IMR-90 (cell line): ENCODE results near the gene CCNA2. TPM values are rescaled to one million over a fixed set of nuclear protein-coding genes. Genes with fewer than 3 reads are reported as not detected.

Source experiments
- ATAC-seq: fragments of 200-7000 bp; cut with Tn5 transposase; 2 replicates; pipeline ENCODE4 v1.9.1; 2020; ENCODE audit warnings: low read depth, mild to moderate bottlenecking, moderate library complexity
- BruUV-seq: library from RNA; stranded (reverse); fragments of 400-500 nt; replicated peaks from 2 replicates; lab custom pipeline; 2021; lab: Mats Ljungman, UMichigan
- CTCF ChIA-PET: fragments of 300-600 bp; formaldehyde crosslinking; extraction: SDS; loops from one replicate; lab custom pipeline; 2021; ENCODE audit warnings: antibody characterized with exemption; lab: Yijun Ruan, JAX
- POLR2A ChIA-PET: fragments of 300-600 bp; sonication (Branson Sonifier 250); formaldehyde crosslinking; loops from one replicate; lab custom pipeline; 2022; ENCODE audit warnings: antibody characterized with exemption; ENCODE audit not compliant: unreplicated experiment; lab: Charles Lee
- DNase-seq: peaks from one replicate; pipeline ENCODE4 v3.0.0; 2013
- H2AFZ ChIP-seq: replicated peaks from 2 replicates; pipeline ENCODE3; 2013; ENCODE audit warnings: low read length, mild to moderate bottlenecking; ENCODE audit not compliant: poor library complexity
- H2AK5ac ChIP-seq: 2 replicates; pipeline ENCODE4 v1.6.1; 2013; ENCODE audit warnings: low read depth, low read length, inconsistent platforms
- H2AK9ac ChIP-seq: replicated peaks from 2 replicates; pipeline ENCODE3; 2013; ENCODE audit warnings: mild to moderate bottlenecking, low read depth, low read length, moderate library complexity; ENCODE audit not compliant: poor library complexity
- H2BK120ac ChIP-seq: 2 replicates; pipeline ENCODE4 v1.6.1; 2013; ENCODE audit warnings: low read depth, low read length, inconsistent platforms
- H2BK15ac ChIP-seq: 3 replicates; pipeline ENCODE4 v1.6.1; 2013; ENCODE audit warnings: low read depth, low read length, inconsistent platforms
- H2BK20ac ChIP-seq: 2 replicates; pipeline ENCODE4 v1.6.1; 2013; ENCODE audit warnings: low read depth, mild to moderate bottlenecking, inconsistent platforms, low read length, moderate library complexity
- H2BK5ac ChIP-seq: 2 replicates; pipeline ENCODE4 v1.6.1; 2013; ENCODE audit warnings: mild to moderate bottlenecking, low read depth, low read length, inconsistent platforms; ENCODE audit not compliant: poor library complexity, severe bottlenecking
- H3K14ac ChIP-seq: replicated peaks from 2 replicates; pipeline ENCODE4 v1.6.1; 2013; ENCODE audit warnings: low read depth, low read length, inconsistent platforms
- H3K18ac ChIP-seq: 2 replicates; pipeline ENCODE4 v1.6.1; 2013; ENCODE audit warnings: low read depth, low read length, control low read depth
- H3K23ac ChIP-seq: 2 replicates; pipeline ENCODE4 v1.6.1; 2013; ENCODE audit warnings: low read depth, low read length, inconsistent platforms
- H3K27ac ChIP-seq: 2 replicates; pipeline ENCODE4 v1.5.1; 2013; ENCODE audit warnings: mild to moderate bottlenecking, control low read depth, low read length; ENCODE audit not compliant: insufficient read depth
- H3K27me3 ChIP-seq: 2 replicates; pipeline ENCODE4 v1.6.1; 2013; ENCODE audit warnings: low read length; ENCODE audit not compliant: control insufficient read depth, insufficient read depth
- H3K36me3 ChIP-seq: 2 replicates; pipeline ENCODE4 v1.6.1; 2013; ENCODE audit warnings: low read length, mixed read lengths; ENCODE audit not compliant: control insufficient read depth, insufficient read depth
- H3K4ac ChIP-seq: 2 replicates; pipeline ENCODE4 v1.6.1; 2013; ENCODE audit warnings: low read depth, low read length, inconsistent platforms
- H3K4me1 ChIP-seq: 2 replicates; pipeline ENCODE4 v1.6.1; 2013; ENCODE audit warnings: low read length, mixed read lengths; ENCODE audit not compliant: control insufficient read depth, insufficient read depth
- H3K4me2 ChIP-seq: 2 replicates; pipeline ENCODE4 v1.6.1; 2013; ENCODE audit warnings: low read depth, mild to moderate bottlenecking, control low read depth, low read length, moderate library complexity
- H3K4me3 ChIP-seq: 2 replicates; pipeline ENCODE4 v1.5.1; 2013; ENCODE audit warnings: low read depth, mild to moderate bottlenecking, control low read depth, low read length, moderate library complexity; ENCODE audit not compliant: insufficient read depth
- H3K56ac ChIP-seq: 2 replicates; pipeline ENCODE4 v1.6.1; 2013; ENCODE audit warnings: low read length, inconsistent platforms; ENCODE audit not compliant: insufficient read depth; ENCODE audit errors: extremely low read depth
- H3K79me1 ChIP-seq, 2 experiments: 2 replicates each; pipeline ENCODE4 v1.6.1; 2013; ENCODE audit warnings: low read length in 2 of 2, inconsistent platforms in 1 of 2, low read depth in 1 of 2
- H3K9ac ChIP-seq: 2 replicates; pipeline ENCODE4 v1.6.1; 2013; ENCODE audit warnings: low read depth, low read length, control low read depth
- H3K9me1 ChIP-seq: 2 replicates; pipeline ENCODE4 v1.6.1; 2013; ENCODE audit warnings: low read length, inconsistent platforms; ENCODE audit not compliant: insufficient read depth
- H3K9me3 ChIP-seq: 2 replicates; pipeline ENCODE4 v1.6.1; 2013; ENCODE audit warnings: low read length; ENCODE audit not compliant: control insufficient read depth, insufficient read depth
- H4K20me1 ChIP-seq: 2 replicates; pipeline ENCODE4 v1.6.1; 2013; ENCODE audit warnings: low read length, inconsistent platforms; ENCODE audit not compliant: insufficient read depth
- H4K5ac ChIP-seq: 2 replicates; pipeline ENCODE4 v1.6.1; 2013; ENCODE audit warnings: mild to moderate bottlenecking, low read depth, low read length, control low read depth
- H4K8ac ChIP-seq, 2 experiments: 2 replicates each; pipeline ENCODE4 v1.6.1; 2013; ENCODE audit warnings: low read depth in 2 of 2, low read length in 2 of 2, control low read depth in 1 of 2, inconsistent platforms in 1 of 2
- H4K91ac ChIP-seq: 2 replicates; pipeline ENCODE4 v1.6.1; 2013; ENCODE audit warnings: low read depth, low read length, inconsistent platforms; ENCODE audit not compliant: insufficient read depth
- BHLHE40 ChIP-seq: fragments of 150-350 bp; IDR thresholded peaks from 2 replicates; pipeline ENCODE4 v1.6.1; 2016; ENCODE audit warnings: mild to moderate bottlenecking, low read depth, low read length
- CEBPB ChIP-seq: IDR thresholded peaks from 2 replicates; pipeline ENCODE4 v1.6.1; 2012; ENCODE audit warnings: low read depth, low read length, improper control_type of control experiment
- CHD1 ChIP-seq: IDR thresholded peaks from 2 replicates; pipeline ENCODE4 v1.6.1; 2012; ENCODE audit warnings: low read depth, low read length, improper control_type of control experiment
- FOS ChIP-seq: fragments of 150-350 bp; IDR thresholded peaks from 2 replicates; pipeline ENCODE4 v1.6.1; 2016; ENCODE audit warnings: low read depth, low read length
- MAFK ChIP-seq: IDR thresholded peaks from 2 replicates; pipeline ENCODE4 v1.6.1; 2012; ENCODE audit warnings: low read depth, low read length, improper control_type of control experiment
- MAZ ChIP-seq: IDR thresholded peaks from 2 replicates; pipeline ENCODE4 v1.6.1; 2012; ENCODE audit warnings: low read depth, mild to moderate bottlenecking, low read length, improper control_type of control experiment, moderate library complexity, borderline replicate concordance
- MXI1 ChIP-seq: IDR thresholded peaks from 2 replicates; pipeline ENCODE4 v1.6.1; 2012; ENCODE audit warnings: low read depth, mild to moderate bottlenecking, low read length, moderate library complexity, borderline replicate concordance
- NFE2L2 ChIP-seq: fragments of 150-350 bp; IDR thresholded peaks from 2 replicates; pipeline ENCODE4 v1.6.1; 2016; ENCODE audit warnings: low read depth, mild to moderate bottlenecking, low read length
- POLR2A ChIP-seq: IDR thresholded peaks from 2 replicates; pipeline ENCODE4 v1.6.1; 2012; ENCODE audit warnings: mild to moderate bottlenecking, low read depth, low read length
- RAD21 ChIP-seq: IDR thresholded peaks from 2 replicates; pipeline ENCODE4 v1.6.1; 2012; ENCODE audit warnings: low read length, improper control_type of control experiment
- RCOR1 ChIP-seq: IDR thresholded peaks from 2 replicates; pipeline ENCODE4 v1.6.1; 2012; ENCODE audit warnings: mild to moderate bottlenecking, low read length, improper control_type of control experiment; ENCODE audit not compliant: insufficient replicate concordance
- RFX5 ChIP-seq: IDR thresholded peaks from 2 replicates; pipeline ENCODE4 v1.8.0; 2012; ENCODE audit warnings: low read depth, mild to moderate bottlenecking, low read length, moderate library complexity
- SMC3 ChIP-seq: fragments of 150-350 bp; IDR thresholded peaks from 2 replicates; pipeline ENCODE4 v1.6.1; 2016; ENCODE audit warnings: low read depth, mild to moderate bottlenecking, antibody characterized with exemption, low read length, moderate library complexity
- WGBS, 2 experiments: methylation state at CpG; one replicate each; pipeline versions ENCODE4 v1.1.5 to v1.1.7; 2013; ENCODE audit warnings: missing lambda C conversion rate in 2 of 2; ENCODE audit not compliant: insufficient read length in 1 of 2; ENCODE audit errors: extremely low coverage in 2 of 2; 5-methylcytosine and 5-hydroxymethylcytosine counted together
- dilution Hi-C: fragments of 300-500 bp; cut with HindIII; formaldehyde crosslinking; loops from one replicate; pipeline ENCODE4 v1.14.3; 2018; ENCODE audit warnings: low sequenced_read_pairs; ENCODE audit not compliant: unreplicated experiment
- in situ Hi-C: fragments of 300-500 bp; cut with MboI; formaldehyde crosslinking; loops from 3 replicates; pipeline ENCODE4 v1.14.3; 2019; ENCODE audit warnings: low sequenced_read_pairs, inconsistent platforms, mixed read lengths
- intact Hi-C: fragments of 100-400 bp; cut with micrococcal nuclease; formaldehyde crosslinking; loops from 2 replicates; pipeline ENCODE4 v1.10.0; 2022
- polyA plus RNA-seq, 3 experiments: library from polyadenylated mRNA; depleted of rRNA; stranded (reverse); fragments of >200 nt; gene quantifications; 2 replicates each; pipeline ENCODE4 v1.2.3, GENCODE V29; 2012; ENCODE audit warnings: low replicate concordance in 1 of 3
- total RNA-seq: library from RNA; depleted of rRNA; stranded (reverse); fragments of >200 nt; gene quantifications from 2 replicates; pipeline ENCODE4 v1.2.3, GENCODE V29; 2012
- TF ChIP-seq, protein P1 (sequence below): fragments of 150-350 bp; IDR thresholded peaks from 2 replicates; pipeline ENCODE4 v1.6.1; 2017; ENCODE audit warnings: mild to moderate bottlenecking, antibody characterized with exemption, low read length, low read depth
- TF ChIP-seq, protein P2 (sequence below): conservative IDR thresholded peaks from 2 replicates; pipeline ENCODE4 v1.5.1; 2012; ENCODE audit warnings: mild to moderate bottlenecking, low read depth, low read length, improper control_type of control experiment
- TF ChIP-seq, protein P3 (sequence below): fragments of 150-350 bp; IDR thresholded peaks from 2 replicates; pipeline ENCODE4 v1.6.1; 2016; ENCODE audit warnings: low read depth, mild to moderate bottlenecking, low read length, moderate library complexity, borderline replicate concordance

Gene CCNA2
- total and polyA plus RNA-seq, 2 of the 4 experiments (the other 2 are of a cell fraction) = 22.8 to 54.3 TPM

DNA sequence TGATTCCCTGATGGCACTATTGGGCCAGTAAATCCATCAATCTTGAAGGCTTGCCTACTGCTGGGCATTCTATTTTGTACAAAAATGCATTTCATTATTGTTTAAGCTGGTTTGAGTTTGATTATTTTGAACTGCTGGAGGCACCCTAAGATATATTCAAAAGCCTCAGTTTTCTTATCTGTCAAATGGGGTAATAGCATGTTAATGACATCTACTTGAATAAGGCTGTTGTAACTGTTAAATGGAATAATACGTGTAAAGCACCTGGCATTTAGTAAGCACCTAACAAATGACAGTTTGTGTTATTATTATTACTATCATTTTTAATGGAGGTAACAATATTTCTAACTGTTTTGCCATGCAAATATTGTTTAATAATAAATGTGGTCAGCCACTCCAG lies 51.8 kb downstream of the CCNA2 start:
- dilution Hi-C loops (no loop called here), intact Hi-C loops (no loop called here), in situ Hi-C loops (no loop called here)
- WGBS, 2 experiments = no CpG with 5 or more reads among the region's 1 CpG
- POLR2A ChIA-PET = no interaction called here
- H2BK5ac ChIP-seq = no peak overlapping the region
- no peaks in the 10 kb centered on the region for H3K79me1 ChIP-seq
- no peak overlapping the region for H2AK9ac ChIP-seq
- H2AFZ ChIP-seq = no peak overlapping the region
- no peak overlapping the region for H3K27ac ChIP-seq
- no peak overlapping the region for H2BK20ac ChIP-seq
- no peak overlapping the region for H2AK5ac ChIP-seq
- no peaks in the 10 kb centered on the region for H3K27me3 ChIP-seq
- H3K4me1 ChIP-seq = peaks cover 5% of the 10 kb centered on the region; the same call in 1 of the 2 replicates
- H3K9ac ChIP-seq = no peak overlapping the region
- DNase-seq (no peak), ATAC-seq (no peak)
- no peaks in the 10 kb centered on the region for H4K20me1 ChIP-seq
- no peaks in the 10 kb centered on the region for H3K36me3 ChIP-seq
- no peak overlapping the region for H2BK15ac ChIP-seq
- no peak overlapping the region for H4K91ac ChIP-seq
- H3K4ac ChIP-seq = no peak overlapping the region
- H4K5ac ChIP-seq = no peak overlapping the region
- no peak overlapping the region for H4K8ac ChIP-seq
- H3K4me3 ChIP-seq = no peak overlapping the region
- TF ChIP-seq CHD1 = no peak
- TF ChIP-seq NFE2L2 = no peak
- TF ChIP-seq RAD21 = no peak
- no peak for TF ChIP-seq FOS
- TF ChIP-seq RFX5 = no peak
- TF ChIP-seq MAZ = no peak
- TF ChIP-seq POLR2A = no peak
- no peak for TF ChIP-seq SMC3
- TF ChIP-seq BHLHE40 = no peak
- TF ChIP-seq MXI1 = no peak
- TF ChIP-seq, protein P1, sequence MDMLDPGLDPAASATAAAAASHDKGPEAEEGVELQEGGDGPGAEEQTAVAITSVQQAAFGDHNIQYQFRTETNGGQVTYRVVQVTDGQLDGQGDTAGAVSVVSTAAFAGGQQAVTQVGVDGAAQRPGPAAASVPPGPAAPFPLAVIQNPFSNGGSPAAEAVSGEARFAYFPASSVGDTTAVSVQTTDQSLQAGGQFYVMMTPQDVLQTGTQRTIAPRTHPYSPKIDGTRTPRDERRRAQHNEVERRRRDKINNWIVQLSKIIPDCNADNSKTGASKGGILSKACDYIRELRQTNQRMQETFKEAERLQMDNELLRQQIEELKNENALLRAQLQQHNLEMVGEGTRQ = no peak
- TF ChIP-seq, protein P2, sequence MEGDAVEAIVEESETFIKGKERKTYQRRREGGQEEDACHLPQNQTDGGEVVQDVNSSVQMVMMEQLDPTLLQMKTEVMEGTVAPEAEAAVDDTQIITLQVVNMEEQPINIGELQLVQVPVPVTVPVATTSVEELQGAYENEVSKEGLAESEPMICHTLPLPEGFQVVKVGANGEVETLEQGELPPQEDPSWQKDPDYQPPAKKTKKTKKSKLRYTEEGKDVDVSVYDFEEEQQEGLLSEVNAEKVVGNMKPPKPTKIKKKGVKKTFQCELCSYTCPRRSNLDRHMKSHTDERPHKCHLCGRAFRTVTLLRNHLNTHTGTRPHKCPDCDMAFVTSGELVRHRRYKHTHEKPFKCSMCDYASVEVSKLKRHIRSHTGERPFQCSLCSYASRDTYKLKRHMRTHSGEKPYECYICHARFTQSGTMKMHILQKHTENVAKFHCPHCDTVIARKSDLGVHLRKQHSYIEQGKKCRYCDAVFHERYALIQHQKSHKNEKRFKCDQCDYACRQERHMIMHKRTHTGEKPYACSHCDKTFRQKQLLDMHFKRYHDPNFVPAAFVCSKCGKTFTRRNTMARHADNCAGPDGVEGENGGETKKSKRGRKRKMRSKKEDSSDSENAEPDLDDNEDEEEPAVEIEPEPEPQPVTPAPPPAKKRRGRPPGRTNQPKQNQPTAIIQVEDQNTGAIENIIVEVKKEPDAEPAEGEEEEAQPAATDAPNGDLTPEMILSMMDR = no peak
- TF ChIP-seq, protein P3, sequence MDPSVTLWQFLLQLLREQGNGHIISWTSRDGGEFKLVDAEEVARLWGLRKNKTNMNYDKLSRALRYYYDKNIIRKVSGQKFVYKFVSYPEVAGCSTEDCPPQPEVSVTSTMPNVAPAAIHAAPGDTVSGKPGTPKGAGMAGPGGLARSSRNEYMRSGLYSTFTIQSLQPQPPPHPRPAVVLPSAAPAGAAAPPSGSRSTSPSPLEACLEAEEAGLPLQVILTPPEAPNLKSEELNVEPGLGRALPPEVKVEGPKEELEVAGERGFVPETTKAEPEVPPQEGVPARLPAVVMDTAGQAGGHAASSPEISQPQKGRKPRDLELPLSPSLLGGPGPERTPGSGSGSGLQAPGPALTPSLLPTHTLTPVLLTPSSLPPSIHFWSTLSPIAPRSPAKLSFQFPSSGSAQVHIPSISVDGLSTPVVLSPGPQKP = no peak
- no peak for TF ChIP-seq CEBPB
- TF ChIP-seq MAFK = no peak
- no peak for TF ChIP-seq RCOR1
- H3K23ac ChIP-seq = no peak overlapping the region
- H3K9me1 ChIP-seq = no peaks in the 10 kb centered on the region
- H3K14ac ChIP-seq = no peak overlapping the region
- CTCF ChIA-PET = no interaction called here
- no peak overlapping the region for H3K18ac ChIP-seq
- BruUV-seq = no TSS peak
- H3K56ac ChIP-seq = no peak overlapping the region
- H2BK120ac ChIP-seq = no peak overlapping the region
- no peaks in the 10 kb centered on the region for H3K9me3 ChIP-seq
- H3K4me2 ChIP-seq = no peak overlapping the region
